Kasumi-1 (cell line): ENCODE data around the gene ARMC6.
A peak's percentile ranks its signal among the peaks of the same experiment; 100 is the strongest.

Experiments
- DNase-seq, 2 experiments: peaks; one replicate each; lab custom pipeline; 2025; lab: John Stamatoyannopoulos, UW

Gene ARMC6

DNA sequence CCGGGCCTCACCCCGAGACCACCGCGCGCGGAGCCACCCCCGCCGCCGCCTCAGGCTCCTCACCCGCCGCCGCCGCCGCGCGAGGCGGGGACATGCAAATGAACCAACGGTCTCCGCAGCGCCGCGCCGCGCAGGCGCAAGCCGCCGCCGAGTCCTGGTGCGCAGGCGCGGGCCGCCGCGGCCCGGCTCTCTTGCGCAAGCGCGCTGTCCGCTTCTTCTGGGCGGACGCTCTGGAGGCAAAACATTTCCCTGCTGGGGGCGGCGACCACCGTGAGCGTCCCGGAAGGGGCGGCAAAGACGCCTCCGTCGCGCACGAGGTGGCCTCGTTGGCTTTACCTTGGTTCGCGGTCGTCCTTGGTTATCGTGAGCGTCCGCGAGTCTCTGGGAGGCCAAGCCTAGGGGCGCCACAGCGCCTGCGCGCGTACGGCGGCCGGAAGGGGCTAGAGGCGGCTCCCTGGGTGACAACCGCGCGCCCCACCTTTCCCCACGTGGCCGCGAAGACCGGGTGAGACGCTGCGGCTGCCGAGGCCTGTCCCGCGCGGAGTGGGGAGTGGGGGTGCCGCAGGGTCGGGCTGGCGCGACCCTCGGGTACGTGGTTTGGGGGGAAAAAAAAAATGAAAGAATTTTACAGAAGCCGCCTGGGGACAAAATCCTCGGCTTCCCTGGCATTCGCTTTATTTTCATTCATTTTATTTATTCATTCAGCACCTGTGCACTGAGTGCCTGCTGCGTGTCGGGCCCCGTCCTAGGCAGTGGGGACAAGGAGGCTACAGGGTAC is at the start of gene ARMC6, which contains the start of gene SUGP2:
Gene ARMC6 (plus strand): TSS at position 178 of the 778 bp plus-strand sequence. CDS start 607 bp downstream, outside the sequence.
Gene SUGP2 (minus strand): TSS at position 92 of the 778 bp plus-strand sequence. CDS start 2,446 bp downstream, outside the sequence.
- peak; percentile 72 to 91 for DNase-seq

DNA sequence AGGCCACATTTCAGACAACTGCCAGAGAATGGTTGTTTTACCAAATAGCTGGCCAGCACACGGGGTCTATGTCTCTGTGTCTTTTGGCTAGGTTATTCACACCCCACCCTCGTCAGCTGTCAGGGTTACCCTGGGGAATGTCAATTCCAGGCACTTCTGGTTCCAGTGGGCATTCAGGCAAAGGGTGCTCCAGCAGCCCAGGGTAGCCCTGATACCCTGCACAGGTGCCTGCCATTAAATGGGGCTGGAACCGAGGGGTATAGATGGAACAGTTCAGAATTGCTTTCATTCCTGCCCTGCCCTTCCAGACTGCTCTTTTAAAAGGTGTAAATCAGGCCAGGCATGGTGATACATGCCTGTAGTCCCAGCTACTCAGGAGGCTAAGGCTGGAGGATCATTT is 49.2 kb upstream of the ARMC6 start:
- DNase-seq, result no peak

DNA sequence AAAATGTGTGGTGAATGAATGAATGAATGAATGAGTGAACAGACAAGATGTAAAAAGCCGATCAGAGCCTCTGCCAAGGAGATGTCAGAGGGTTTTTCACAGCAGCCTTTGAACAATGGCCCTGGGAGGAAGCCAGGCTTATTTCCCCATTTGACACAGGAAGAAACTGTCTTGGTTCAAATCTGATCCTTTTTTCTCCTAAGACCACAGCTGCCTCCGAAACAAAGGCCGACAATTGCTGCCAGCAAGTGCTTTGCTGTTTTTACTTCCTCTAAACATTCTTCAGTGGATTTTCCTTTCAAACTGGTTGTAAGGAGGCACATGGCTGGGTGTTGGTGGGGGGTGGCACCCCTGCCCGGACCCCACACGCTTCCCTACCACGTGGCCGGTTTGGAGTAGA is 48.1 kb upstream of the ARMC6 start:
- DNase-seq, result peak; percentile 85

DNA sequence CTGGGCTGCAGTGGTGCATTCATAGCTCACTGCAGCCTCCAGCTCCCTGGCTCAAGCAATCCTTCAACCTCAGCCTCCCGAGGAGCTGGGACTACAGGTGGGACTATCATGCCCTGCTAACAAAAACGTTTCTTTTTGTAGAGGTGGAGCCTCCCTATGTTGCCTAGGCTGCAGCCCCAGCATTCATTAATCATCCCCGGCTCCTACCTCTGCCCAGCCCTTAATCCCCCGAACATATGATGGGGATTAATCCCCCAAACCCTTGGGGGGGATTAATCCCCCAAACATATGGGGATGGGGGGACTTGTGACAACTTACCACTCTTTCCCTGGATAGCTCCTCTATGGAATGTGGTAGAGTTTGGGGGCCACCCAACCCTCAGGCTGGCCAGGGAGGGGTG is 45.9 kb upstream of the ARMC6 start:
- no peak for DNase-seq

DNA sequence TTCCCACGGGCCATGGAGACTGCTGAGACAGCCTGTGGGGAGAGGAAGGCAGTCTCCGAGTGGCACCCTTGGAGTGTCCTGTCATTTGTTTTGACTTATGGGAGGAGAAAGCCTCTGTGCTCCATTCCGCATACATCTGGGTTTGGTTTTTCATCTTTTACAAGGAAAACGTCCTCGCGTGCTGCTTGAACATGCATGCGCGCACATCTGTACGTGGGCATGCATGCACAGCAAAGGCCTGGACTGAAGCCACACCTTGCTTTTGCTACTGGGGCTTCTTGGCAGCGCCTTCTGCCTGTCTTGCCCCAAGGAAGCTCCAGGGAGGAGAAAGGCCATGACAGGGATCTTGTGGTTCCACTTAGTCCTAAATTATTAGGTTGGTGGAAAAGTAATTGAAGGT is 44.1 kb upstream of the ARMC6 start:
- DNase-seq, result no peak

DNA sequence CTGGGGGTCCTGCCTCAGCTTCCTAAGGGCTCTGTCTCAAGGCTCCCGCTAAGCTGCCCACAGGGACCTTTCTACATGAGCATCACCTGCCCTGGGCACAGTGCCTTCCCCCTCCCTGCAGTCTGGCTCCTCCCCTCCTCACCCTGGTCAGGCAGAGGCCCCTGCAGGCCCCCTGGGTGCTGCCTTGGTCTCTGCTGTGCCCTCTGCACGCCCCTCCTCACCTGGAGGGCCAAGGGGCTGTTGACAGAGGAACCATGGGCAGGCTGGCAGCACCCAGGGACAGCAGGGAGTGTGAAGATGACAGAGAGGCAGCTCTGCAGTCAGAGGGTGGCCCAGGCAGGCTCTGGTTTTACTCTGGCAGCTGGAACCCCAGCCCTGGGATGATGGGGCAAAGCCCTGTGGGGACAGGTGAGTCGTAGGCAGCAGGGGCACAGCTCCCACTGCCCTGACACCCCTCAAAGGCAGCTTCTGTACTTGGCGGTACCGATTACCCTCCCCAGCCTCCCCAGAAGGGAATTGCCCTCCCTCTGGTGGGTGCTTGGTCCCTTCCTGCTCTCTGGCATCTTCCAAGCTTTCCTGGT is 43.2 kb upstream of the ARMC6 start:
- DNase-seq, result no peak

DNA sequence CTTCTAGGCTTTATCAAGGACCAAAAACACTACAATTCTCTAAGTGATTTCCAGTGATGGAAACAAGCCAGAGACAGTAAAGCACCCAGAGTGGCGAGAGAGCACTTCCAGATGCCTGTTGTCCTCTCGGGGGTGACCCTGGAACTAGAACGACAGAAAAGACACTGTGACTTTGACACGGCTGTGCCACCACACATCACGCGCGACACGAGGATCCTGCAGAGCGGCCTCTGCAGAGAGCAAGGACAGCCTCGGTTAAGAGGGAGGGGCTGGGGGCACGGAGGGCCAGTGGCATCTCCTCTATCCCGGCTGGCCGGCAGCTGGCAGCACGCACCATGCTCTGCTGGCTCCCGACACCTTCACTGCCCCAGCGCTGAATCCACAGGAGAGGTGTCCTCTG is 42.4 kb upstream of the ARMC6 start:
- no peak for DNase-seq

DNA sequence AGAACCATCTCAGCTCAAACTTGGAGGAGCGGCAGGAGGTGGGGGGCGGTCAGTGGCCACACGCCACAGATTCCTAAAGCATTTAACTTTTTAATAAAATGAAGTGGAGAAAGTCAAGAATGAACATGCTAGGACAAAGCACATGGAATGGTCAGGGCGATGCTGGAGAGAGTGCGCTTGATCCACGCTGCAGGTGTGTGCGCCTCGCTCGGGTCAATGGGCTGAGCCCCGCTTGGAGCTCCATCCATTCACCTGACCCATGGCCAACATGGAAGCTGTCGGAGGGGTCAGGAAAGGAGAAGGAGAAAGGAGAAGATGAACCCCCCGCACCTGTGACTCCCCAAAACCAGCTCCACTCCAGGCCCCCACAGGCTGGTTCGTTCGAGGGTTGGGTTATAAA is 41.9 kb upstream of the ARMC6 start:
- DNase-seq, result no peak

DNA sequence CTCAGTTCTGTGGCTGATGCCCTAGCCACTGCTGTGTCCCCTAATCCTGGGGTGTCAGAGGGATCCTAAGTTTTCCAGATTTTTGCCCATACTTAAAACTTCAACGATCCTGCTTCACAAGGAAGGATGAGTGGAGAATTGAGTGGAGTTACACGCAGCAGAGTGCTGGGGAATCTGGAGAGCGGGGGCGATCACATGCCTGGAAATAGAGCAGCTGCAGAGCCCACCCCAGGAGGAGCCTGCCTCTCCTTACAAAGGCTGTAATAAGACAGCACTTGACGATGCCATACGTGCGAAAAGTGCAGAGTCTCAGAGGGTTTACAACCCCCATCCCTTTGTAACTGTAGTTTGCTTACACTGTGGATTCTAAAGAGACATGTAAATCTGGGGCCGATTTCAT is 40.7 kb upstream of the ARMC6 start:
- DNase-seq, result no peak

DNA sequence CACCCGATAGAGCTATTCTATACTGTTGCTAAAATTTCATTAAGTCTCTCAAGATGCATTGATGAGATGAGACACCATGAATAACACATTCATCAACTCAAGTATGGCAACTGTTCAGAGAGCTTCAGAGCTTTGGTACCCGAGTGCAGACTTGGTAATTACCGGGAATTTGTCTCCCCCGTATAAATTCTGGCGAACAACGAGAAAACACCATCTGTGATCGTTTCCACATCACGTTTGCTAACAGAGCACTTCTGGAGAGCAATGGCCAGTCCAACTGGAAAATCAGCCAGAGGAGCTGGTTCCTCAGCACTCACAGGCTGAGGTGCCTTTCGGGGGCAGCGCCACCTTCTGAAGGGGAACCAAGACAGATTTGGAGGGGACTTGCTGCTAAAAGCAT is 40.3 kb upstream of the ARMC6 start:
- no peak for DNase-seq

DNA sequence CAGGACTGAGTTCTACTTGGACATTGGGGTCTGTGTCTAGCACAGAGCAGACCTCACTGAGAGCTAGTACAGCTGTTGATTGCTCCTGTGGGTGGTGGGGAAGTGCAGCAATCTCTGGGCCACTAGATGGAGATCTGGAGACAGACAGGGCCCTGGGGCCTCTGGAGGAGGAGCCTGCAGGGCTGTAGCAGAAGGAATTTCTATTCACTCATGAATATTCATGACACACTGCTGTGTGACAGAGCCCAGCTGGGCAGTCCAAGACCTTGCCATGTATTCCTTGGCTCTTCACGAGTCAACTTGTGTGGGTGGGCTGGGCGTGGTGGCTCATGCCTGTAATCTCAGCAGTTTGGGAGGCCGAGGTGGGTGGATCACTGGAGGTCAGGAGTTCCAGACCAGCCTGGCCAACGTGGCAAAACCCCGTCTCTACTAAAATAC is 37.6 kb upstream of the ARMC6 start:
- peak; percentile 86 to 87 for DNase-seq

DNA sequence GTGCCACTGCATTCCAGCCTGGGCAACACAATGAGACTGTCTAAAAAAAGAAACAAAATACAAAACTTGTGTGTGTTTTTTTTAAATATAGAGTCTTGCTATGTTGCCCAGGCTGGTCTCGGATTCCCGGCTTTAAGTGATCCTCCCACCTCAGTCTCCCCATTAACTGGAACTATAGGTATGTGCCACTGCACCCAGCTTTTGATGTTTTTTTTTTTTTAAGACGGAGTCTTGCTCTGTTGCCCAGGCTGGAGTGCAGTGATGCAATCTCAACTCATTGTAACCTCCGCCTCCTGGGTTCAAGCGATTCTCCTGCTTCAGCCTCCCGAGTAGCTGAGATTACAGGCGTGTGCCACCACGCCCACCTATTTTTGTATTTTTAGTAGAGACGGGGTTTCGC is 37.1 kb upstream of the ARMC6 start:
- DNase-seq, result no peak

DNA sequence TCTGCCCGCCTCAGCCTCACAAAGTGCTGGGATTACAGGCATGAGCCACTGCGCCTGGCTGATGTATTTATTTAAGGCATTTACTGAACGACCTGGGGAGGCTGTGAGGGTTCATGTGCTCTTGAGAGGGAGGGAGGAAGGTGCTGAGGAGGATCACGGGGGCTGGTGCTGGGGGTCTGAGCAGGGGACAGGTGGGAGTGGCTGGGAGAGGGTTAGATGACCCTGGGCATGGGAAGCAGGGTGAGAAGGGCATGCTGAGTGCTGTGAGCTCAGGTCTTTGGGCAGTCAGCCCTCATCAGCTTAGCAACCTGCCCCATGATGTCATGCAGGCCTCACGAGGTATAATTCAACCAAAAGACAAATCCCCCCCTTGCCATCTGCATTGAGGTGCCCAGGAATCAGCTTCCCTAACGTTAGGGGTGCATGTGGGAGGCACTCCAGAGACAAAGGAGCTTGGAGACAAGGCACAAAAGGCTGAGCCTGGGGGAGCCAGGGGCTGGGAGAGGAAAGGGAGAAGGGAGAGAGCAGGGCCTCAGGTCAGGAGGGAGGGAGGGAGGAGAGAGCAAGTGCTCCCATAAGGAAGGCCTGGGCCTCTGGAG is 36.5 kb upstream of the ARMC6 start:
- DNase-seq, result no peak

DNA sequence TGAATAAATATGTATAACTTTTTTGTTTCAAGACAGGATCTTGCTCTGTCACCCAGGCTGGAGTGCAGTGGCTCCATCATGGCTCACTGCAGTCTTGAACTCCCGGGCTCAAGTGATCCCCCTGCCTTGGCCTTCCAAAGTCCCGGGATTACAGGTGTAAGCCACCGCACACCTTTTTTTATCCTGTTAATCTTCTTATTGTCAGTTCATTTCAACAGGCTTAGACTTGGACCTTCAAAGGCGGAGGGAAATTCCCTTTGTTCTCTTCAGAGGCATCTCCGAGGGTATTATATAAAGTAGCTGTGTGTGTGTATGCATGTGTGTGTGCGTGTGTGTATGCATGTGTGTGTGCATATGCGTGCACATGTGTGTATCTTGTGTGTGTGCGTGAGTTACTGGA is 35.1 kb upstream of the ARMC6 start:
- no peak for DNase-seq

DNA sequence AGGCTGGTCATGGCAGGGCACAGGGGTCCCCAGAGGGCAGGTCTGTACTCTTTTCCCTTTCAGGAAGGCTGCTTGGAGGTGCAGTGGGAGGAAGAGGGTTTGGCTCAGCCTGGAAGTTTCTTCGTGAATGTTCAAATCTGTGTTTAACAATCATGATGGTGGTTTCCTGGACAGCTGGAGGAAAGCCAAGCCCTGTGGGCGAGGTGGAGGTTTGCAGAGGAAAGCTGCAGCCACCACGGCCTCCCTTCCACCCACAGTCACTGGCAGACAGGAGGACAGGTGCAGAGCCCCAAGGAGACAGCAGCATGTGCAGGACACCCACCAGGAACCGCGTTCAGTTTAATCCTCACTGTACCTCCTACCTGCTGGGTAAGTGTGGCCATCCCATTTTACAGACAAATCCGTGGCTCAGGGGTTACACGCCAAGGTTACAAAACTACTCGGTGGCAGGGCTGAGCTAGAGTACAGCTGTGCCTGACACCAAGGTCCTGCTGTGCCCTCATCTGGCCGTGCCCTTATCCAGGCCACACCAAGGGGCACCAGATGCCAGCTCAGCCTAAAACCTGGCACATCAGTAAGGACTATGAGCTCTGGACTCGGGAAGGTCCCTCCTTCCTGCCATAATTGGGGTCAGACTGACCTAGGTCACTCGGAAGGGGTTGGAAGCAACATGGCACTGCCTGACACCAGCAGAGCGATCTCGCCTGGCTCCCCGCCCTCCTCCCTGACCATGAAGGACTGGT is 34.2 kb upstream of the ARMC6 start:
- no peak for DNase-seq

DNA sequence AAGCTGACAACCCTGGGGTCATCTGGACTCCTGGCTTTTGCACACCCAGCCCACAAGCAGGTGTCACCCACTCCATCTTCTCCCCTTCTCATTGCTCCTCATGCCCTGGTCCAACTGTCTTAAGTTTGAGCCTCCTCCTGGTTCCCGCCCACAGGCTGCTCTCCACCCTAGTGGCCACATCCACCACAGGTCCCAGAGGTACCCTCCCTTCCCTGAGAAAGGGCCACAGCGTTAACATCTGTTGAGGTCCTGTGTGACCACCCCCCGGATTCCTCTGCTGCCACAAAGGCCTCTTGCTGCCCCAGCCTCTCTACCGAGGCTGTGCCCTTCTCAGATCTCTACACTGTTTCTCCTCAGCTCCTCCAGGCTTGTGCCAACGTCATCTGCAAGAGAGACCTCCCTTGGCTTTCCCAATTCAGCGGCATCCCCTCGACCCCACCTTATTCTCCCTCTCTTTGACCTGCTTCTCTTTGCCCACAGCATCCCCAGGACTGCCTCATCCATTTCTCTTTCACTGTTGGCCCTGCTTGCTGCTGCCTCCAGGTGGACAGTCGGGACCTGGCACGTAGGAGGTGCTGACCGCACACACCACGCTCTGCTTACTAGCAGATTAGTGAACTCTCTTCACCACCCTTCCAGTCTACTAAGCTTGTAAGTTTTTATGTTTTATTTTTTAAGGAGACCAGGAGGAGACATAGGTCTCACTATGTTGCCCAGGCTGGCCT is 33.3 kb upstream of the ARMC6 start:
- peak in 1 of 2 experiments; percentile 11 for DNase-seq

DNA sequence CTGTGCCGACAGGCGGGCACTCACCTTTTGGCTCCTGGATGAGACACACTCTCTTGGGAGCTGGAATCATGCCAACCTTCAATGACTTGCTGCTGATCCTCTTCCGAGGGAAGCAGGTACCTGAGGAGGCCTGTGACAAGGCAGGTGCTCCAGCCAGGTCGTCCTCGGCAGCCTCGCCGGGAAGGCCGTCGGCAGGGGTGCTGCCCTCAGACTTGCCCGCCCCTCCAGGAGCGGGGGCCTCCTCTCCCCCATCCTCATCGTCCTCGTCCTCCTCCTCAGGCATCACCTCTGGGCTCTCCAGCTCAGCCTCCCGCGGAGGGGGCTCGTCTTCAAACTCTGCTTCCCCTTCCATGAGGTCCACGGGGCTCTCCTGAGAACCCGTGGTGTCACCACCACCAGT is 29.3 kb upstream of the ARMC6 start:
- DNase-seq, result no peak

DNA sequence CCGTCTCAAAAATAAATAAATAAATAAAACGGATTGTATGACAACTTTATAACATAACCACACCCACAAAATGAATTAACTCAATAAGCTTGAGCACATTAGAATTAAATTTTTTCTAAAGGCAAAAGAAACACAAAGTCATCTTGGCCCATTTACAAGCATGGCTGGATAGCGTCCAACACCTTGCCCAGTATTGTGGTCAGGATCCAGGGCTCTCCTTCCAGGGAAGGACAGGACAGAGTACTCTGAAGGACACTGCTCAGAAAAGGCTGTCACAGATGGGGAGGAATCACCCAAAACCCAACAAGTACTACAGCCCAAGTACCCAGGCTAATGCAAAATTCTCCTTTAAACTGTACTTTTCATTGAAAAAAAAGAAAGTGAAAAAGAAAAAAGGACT is 27.2 kb upstream of the ARMC6 start:
- no peak for DNase-seq

DNA sequence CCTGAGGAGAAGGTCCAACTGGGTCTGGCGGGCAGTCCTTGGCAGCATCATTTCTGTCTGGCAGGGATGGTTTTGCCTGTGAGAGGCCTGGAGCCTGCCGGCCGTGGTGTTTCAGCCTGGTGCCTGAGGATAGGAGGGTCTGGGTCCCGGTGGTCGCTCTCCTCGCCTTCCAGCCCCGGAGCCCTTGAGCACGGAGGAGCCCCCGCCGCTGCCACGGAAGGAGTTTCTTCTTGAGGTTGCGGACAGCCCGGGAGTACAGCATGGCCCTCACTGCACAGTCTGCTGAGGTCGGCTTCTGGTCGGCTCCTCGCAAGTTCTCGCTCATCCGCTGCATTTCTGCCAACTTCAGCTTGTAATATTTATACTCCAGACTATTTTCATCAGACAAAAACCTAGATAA is 23.5 kb upstream of the ARMC6 start:
- DNase-seq, result no peak

DNA sequence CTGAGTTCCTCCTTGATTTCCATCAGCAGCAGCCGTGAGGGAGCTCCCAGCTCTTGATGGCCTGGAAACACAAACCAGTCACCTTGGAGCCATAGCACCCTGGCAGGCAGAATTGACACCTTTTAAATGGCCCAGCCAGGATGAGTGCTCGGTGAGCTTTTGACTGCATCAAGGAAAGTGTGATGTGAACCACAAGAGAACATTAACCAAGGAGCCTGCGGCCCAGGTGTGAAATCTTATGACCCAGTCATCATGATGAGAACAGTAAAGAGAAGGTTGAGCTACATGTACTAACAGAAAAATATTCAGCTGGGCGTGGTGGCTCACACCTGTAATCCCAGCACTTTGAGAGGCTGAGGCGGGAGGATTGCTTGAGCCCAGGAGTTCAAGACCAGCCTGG is 22.9 kb upstream of the ARMC6 start:
- no peak for DNase-seq

DNA sequence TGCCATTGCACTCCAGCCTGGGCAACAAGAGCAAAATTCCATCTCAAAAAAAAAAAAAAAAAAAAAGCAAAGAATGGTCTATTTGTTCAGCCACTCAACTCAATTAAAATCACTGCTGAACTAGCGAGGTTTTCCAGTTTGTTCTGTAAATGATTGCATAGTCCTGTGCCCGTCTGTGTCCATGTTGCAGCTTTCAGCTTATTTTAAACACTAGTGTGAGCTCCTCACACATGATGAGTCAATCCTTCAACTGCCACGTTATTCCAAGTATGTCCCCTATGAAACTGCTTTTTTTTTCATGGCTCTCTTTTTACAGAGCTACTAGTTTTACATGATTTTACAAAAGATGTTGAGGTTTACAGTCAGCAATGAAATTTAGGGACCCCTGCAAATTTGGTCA is 12.3 kb upstream of the ARMC6 start:
- no peak for DNase-seq

DNA sequence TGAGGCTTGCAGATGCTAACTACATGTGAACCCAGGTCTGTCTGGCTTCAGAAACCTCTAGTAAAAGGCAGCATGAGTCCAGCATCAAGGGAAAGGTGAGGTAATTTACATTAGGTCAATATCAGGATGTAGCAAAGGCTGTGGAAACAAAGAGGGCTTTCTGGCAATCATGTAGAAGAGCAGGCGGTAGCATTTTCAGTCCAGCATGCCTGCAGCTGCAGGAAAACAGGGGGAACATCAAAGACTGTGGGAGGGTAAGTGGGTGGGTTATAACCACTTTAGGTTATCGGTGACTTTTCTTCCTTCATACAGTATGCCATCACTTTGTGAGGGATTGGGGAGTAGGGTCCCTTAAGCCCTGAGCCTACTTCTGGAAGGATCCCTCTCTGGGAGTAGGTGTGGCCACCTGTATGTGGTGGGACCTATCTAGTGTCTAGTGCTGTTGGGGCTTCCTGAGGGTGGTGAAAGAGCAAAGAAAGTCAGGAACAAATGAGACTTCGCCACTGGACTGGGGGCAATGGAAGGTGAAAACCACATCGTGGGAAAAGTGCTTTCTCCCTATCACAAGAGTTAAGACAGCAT is 10.9 kb upstream of the ARMC6 start:
- DNase-seq, result no peak
